ENCODE data around the gene MCAT. TPM values are rescaled to one million over a fixed set of nuclear protein-coding genes. Genes with fewer than 3 reads are reported as not detected.

MCAT gene
- total and polyA plus RNA-seq, 2 donors (not counting 3 experiments of a cell fraction or from before 2014, with no cell fraction given): 16.9 to 23.2 TPM

- Histone ChIP-seq H3K4me2 (ENCODE audit: insufficient read depth, low read length) (no peak overlapping the region), H3K9me1 (replicated peaks; ENCODE audit: control insufficient read depth, extremely low read depth, insufficient read depth, low read length) (no peaks in the 10 kb centered on the region), H3K36me3 (ENCODE audit: control insufficient read depth in 2 of 2, extremely low read depth in 1 of 2, insufficient read depth in 2 of 2, low read length in 2 of 2) (peaks cover 0 to 19% of the 10 kb centered on the region in 2 experiments), H3K4me1 (ENCODE audit: control insufficient read depth, extremely low read depth, insufficient read depth, low read length) (peaks cover 3% of the 10 kb centered on the region), H3K9me3 (replicated peaks; ENCODE audit: control insufficient read depth, insufficient read depth, low read length) (no peaks in the 10 kb centered on the region), H2AFZ (ENCODE audit: low read depth, low read length) (no peak overlapping the region), H3K79me2 (ENCODE audit: control insufficient read depth, insufficient read depth, low read length) (no peaks in the 10 kb centered on the region), H3K9ac (replicated peaks; ENCODE audit: extremely low read depth, insufficient read depth, low read length) (no peak overlapping the region), H3K27ac (ENCODE audit: insufficient read depth, low read depth, low read length) (no peak overlapping the region), H4K20me1 (replicated peaks; ENCODE audit: control insufficient read depth, extremely low read depth, insufficient read depth, low read length) (no peaks in the 10 kb centered on the region), H3K4me3 (replicated peaks in 1 of 3; ENCODE audit: insufficient read depth in 1 of 3, low read depth in 1 of 3, low read length in 3 of 3) (no peak overlapping the region), H3K27me3 (ENCODE audit: control insufficient read depth in 2 of 2, insufficient read depth in 2 of 2, low read length in 2 of 2) (no peaks in the 10 kb centered on the region)
- intact Hi-C loops (cut with micrococcal nuclease): no loop called here
- DNase-seq (ENCODE audit: low read depth, low spot score): peak; percentile 23
- dilution Hi-C loops (cut with MboI; ENCODE audit: extremely low pct_ligation_motif_present, low sequenced_read_pairs): no loop called here
- ChIA-PET CTCF (no interaction called here), POLR2A (no interaction called here)
- TF ChIP-seq, protein P1, sequence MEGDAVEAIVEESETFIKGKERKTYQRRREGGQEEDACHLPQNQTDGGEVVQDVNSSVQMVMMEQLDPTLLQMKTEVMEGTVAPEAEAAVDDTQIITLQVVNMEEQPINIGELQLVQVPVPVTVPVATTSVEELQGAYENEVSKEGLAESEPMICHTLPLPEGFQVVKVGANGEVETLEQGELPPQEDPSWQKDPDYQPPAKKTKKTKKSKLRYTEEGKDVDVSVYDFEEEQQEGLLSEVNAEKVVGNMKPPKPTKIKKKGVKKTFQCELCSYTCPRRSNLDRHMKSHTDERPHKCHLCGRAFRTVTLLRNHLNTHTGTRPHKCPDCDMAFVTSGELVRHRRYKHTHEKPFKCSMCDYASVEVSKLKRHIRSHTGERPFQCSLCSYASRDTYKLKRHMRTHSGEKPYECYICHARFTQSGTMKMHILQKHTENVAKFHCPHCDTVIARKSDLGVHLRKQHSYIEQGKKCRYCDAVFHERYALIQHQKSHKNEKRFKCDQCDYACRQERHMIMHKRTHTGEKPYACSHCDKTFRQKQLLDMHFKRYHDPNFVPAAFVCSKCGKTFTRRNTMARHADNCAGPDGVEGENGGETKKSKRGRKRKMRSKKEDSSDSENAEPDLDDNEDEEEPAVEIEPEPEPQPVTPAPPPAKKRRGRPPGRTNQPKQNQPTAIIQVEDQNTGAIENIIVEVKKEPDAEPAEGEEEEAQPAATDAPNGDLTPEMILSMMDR (IDR thresholded peaks at IDR 0.05; ENCODE audit: extremely low read depth in 1 of 2, insufficient read depth in 1 of 2, low read depth in 1 of 2, low read length in 2 of 2): no peak
- TF ChIP-seq MAX (IDR thresholded peaks at IDR 0.05; ENCODE audit: insufficient read depth, insufficient read length): no peak
- TF ChIP-seq EZH2 (IDR thresholded peaks at IDR 0.05; ENCODE audit: borderline replicate concordance, low read depth, low read length, severe bottlenecking): no peak
- TF ChIP-seq POLR2AphosphoS5 (IDR thresholded peaks at IDR 0.05; ENCODE audit: insufficient read depth, low read depth, low read length): no peak
- TF ChIP-seq POLR2A (IDR thresholded peaks at IDR 0.05; ENCODE audit: low read depth, low read length): no peak
- TF ChIP-seq MYC (IDR thresholded peaks at IDR 0.05; ENCODE audit: low read depth, low read length): no peak
- no peak for FAIRE-seq
- BruUV-seq (replicated peaks): no TSS peak
Observed at GRCh38 chr22:43131773-43132501, 11.3 kb downstream of the MCAT start.

All from endothelial cell of umbilical vein (primary cell).